HG03135 (cell line): ENCODE data around the gene NFS1.
"Not testable (repeated sequence)": the region's sequence is repeated elsewhere in the genome, so short reads cannot be mapped to it uniquely, and the experiment has no call there.

Experiments used
- ATAC-seq: cut with Tn5 transposase; IDR thresholded peaks from one replicate; pipeline ENCODE4 v1.9.1; 2021; ENCODE audit warnings: mild to moderate bottlenecking, moderate library complexity; ENCODE audit not compliant: unreplicated experiment

Gene NFS1

DNA sequence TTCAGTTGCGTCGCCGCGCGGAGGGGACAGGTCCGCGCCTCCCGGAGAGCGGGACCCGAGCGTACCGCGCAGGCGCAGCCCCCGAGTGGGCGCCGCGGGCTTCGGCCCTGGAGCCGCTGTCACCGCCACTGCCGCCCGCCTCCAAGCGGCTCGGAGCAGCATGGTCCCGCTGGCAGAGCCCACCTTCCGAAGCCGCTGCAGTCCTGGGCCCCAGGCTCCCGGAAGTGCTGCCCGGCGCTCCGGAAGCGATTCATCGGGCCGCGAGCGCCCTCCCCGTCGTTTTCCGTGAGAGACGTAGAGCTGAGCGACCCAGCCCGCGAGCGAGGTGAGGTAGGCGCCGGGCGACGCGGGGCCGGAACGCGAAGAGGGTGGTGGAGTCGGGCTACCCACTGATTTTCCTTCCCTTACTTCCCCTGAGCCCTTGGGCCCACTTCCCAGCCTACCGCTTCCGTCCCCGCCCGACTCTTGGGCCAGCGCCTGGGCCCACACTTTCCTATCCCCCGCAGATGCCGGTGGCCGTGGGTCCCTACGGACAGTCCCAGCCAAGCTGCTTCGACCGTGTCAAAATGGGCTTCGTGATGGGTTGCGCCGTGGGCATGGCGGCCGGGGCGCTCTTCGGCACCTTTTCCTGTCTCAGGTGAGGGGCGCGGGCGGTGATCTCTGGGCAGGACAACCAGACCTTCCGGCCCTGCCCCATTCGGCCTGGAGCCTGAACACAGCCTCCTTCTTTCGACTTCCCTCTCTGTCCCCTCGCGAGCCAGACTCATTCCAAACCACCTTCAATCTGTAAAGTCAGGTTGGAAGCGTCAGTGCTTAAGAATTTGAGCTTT, at the start of gene NFS1, which contains the start of gene ROMO1:
Gene NFS1 (minus strand): TSS at position 226 of the 830 bp plus-strand sequence. CDS start 64 bp downstream, at position 162.
Gene ROMO1 (plus strand): TSS at position 279 of the 830 bp plus-strand sequence. CDS start 228 bp downstream, at position 507.
- ATAC-seq, result peak; percentile 78

DNA sequence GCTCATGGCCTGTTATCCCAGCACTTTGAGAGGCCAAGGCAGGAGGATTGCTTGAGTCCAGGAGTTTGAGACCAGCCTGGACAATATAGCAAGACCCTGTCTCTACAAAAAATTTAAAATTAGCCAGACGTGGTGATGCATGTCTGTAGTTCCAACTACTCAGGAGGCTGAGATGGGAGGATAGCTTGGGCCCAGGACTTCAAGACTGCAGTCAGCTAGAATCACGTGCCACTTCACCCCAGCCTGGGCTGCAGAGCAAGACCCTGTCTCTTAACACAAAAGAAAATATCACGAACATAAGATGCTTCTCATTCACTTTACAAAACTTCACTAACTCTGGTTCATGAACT, 45.3 kb upstream of the NFS1 start:
- ATAC-seq, result not testable (repeated sequence)

- no peak for ATAC-seq
Measured at GRCh38 chr20:35743693-35744491, 44.7 kb upstream of the NFS1 start.

DNA sequence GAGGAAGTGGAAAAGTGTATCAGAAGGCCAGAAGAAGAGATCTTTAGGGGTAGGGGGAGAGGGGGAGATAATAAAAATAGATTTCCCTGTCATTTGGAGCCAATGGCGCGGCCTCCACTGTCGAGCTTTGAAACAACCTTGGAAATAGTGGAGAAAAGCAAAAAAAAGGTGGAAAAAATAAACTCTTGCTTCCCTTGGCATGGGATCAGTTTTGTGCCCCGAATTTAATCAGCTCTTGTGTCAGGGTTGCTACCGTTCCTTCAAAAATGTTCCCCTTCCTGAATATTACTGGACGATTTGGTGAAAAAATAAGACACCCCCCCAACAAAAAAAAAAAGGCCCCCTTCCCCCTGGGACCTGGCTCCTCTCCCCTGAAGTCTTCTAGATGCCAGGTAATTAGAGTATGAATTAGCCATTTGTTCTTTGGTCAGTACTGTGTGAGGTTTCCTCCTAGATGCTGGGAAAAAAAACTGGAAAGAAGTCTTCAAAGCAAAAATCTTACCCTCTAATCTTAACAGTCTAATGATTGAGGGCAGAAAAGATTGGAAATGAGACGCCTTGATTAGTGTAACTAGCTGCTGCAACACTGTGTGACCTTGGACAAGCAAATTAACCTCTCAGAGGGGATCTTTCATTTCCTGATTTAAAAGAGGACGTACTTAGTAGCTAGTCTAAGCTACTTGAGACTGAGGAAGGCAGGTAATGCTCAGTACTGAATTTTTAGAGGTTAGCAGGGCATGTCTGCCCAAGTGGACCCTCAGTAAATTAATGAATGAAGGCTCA, 43.8 kb upstream of the NFS1 start:
- ATAC-seq, result no peak

- peak; percentile 85 for ATAC-seq
Measured at GRCh38 chr20:35741892-35742740, 43.0 kb upstream of the NFS1 start, which contains the start of gene RBM39. Gene RBM39 (minus strand): TSS chr20:35742260. CDS start chr20:35740874, 1,386 bp downstream.

- no peak for ATAC-seq
Measured at GRCh38 chr20:35739294-35740163, 40.4 kb upstream of the NFS1 start.

DNA sequence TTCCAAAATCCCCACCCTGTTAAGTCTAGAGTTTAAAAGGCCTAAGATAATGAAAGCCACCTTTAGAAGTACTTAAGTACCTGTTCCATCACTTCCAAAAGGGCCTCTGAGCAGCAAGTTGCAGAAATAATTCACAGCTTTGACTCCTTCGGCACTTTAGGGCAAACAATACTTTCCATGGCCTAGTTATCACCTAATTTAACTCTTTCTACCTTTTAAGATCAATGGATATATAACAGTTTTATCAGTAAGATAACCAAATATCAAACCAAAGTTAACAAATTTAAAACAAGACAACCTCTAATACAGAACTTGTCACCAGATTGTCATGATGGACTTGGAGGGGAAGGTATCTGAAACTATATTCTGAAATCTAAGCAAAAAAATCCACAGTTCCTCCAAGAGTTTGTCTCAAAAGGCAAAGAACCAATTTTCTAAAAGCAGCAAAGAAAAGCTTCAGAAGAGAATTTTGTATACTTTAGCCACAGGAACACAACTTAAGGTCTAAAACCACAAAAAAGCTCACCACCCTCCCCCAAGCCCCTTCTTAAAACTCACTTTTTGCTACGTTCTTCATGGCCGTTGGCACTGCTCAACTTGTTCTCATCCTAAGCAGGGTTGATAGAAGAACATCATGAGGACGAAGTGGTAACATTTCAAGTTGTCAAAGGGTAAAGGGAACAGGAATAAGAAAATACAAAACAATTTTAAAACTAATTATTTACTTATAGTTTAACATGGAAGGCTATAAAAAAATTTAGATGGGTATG, 39.4 kb upstream of the NFS1 start:
- no peak for ATAC-seq

GRCh38 chr20:35737865-35738333, 38.7 kb upstream of the NFS1 start:
- ATAC-seq, result no peak

DNA sequence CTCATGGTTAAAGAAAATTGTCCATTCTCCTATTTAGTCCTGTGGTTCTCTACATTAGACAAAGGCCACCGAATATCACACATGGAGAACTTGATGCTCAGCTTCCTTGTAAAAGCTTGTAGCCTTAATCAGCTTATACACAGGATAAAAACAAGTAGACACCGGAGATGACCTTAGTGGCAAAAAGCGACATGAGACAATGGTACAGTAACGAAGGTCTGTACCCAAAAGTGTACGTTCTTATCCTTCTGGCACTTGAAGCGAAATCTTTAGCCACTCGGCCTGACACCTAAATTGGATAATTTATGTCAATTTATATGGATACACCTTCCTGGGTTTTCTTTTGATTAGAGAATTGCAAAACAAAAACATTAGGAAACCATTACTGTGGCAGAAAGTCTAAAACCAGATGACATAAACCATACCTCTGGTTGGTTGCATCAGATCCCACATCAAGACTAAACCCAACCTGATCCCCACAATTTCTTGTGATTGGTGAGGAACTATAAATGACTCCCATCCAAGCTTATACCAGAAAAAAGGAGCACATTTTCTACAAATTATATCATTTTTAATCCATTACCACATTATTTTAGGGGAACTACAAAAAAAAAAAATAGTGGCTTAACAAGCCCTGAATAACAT, 36.8 kb upstream of the NFS1 start:
- no peak for ATAC-seq

GRCh38 chr20:35734777-35735649, 35.9 kb upstream of the NFS1 start:
- ATAC-seq, result no peak

- ATAC-seq, result no peak
Measured at GRCh38 chr20:35734374-35734773, 35.2 kb upstream of the NFS1 start.

GRCh38 chr20:35732644-35732982, 33.5 kb upstream of the NFS1 start:
- no peak for ATAC-seq

DNA sequence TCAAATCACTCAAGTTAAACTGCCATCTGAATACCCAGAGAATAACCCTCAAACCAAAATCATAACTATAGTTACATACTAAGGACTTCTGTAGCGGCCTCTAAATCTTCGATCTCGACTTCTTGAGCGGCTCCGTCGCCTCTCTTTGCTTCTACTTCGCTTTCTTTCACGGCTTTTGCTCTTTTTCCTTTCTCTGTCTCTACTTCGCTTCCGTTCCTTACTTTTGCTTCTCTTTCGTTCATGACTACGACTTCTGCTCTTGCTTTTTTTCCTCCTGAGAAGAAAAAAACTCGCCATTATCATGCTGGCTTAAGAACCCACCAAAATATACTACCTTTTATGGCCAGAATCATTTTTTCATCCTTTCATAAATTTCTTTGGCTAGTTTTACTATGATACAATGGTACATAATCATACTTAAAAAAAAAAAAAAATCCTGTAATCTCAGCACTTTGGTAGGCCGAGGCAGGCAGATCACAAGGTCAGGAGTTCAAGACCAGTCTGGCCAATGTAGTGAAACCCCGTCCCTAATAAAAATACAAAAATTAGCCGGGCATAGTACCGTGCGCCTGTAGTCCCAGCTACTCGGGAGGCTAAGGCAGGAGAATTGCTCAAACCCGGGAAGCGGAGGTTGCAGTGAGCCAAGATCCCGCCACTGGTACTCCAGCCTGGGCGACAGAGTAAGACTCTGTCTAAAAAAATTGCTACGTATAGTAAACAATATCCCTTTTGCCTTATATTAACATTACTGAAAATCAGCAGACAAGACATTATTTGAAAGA, 32.9 kb upstream of the NFS1 start:
- no peak for ATAC-seq

GRCh38 chr20:35731469-35731788, 32.3 kb upstream of the NFS1 start:
- no peak for ATAC-seq

DNA sequence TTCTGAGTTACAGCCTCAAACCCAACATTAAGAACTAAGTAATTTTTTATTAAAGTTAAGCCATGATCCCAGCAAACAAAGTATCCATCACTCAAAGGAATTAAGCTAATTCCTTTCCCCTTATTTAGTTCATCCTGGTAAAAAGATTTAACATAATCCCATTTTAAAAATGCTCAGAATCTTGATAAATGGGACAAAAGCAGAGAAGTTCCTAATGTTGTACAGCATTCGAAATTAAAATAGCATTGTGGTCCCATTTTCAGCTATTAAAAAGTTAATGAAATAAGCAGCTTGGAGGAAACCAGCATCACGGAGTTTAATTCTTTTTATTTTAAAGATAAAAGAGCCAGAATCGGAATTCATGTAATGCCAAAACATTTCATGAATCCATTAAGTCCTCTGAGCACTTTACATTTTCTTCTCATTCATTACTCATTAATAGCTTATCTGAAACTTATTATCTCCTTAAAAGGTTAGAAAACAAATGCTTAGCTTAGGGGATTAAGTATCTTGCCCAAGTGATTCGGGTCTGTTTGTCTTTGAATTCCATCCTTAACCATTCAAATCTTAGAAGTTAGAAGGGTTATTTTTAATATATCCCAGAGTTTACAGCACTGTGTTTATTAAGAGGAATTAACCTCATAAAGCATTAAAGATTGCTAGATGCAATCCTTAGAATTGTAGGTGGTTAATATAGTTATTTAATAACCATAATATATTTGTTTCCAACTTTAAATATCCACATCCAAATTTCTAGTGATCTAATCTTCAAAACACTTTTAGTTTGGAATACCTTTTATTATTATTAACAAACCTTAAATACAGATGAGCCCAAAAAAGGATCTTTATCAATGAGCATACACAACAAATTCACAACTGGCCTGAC, 31.7 kb upstream of the NFS1 start:
- ATAC-seq, result no peak
